Ishikawa (cell line): ENCODE measurements around the gene WDR89.

Experiments used
- CEBPB ChIP-seq: IDR thresholded peaks from 2 replicates; pipeline ENCODE4 v1.6.1; 2012
- CREB1 ChIP-seq: IDR thresholded peaks from 2 replicates; pipeline ENCODE4 v1.6.1; 2012; ENCODE audit warnings: low read depth
- EGR1 ChIP-seq: IDR thresholded peaks from 2 replicates; pipeline ENCODE4 v1.6.1; 2012
- EP300 ChIP-seq: IDR thresholded peaks from 2 replicates; pipeline ENCODE4 v1.6.1; 2012; ENCODE audit warnings: borderline replicate concordance
- FOXM1 ChIP-seq: IDR thresholded peaks from 2 replicates; pipeline ENCODE4 v1.6.1; 2012; ENCODE audit warnings: low read depth, borderline replicate concordance
- MAX ChIP-seq: IDR thresholded peaks from 2 replicates; pipeline ENCODE4 v1.6.1; 2012
- RAD21 ChIP-seq: IDR thresholded peaks from 2 replicates; pipeline ENCODE4 v1.6.1; 2012; ENCODE audit warnings: low read depth
- REST ChIP-seq: IDR thresholded peaks from 2 replicates; pipeline ENCODE4 v1.6.1; 2012; ENCODE audit warnings: low read depth, mild to moderate bottlenecking
- TAF1 ChIP-seq: IDR thresholded peaks from 2 replicates; pipeline ENCODE4 v1.6.1; 2012; ENCODE audit warnings: low read depth, mild to moderate bottlenecking
- TCF12 ChIP-seq: IDR thresholded peaks from 2 replicates; pipeline ENCODE4 v1.6.1; 2012; ENCODE audit warnings: low read depth
- TEAD4 ChIP-seq: IDR thresholded peaks from 2 replicates; pipeline ENCODE4 v1.6.1; 2012
- USF1 ChIP-seq: IDR thresholded peaks from 2 replicates; pipeline ENCODE4 v1.6.1; 2012
- YY1 ChIP-seq: IDR thresholded peaks from 2 replicates; pipeline ENCODE4 v1.6.1; 2012; ENCODE audit warnings: low read depth
- ZBTB7A ChIP-seq: IDR thresholded peaks from 2 replicates; pipeline ENCODE4 v1.6.1; 2012; ENCODE audit warnings: low read depth

Gene WDR89

GRCh38 chr14:63652406-63652805, 10.7 kb upstream of the WDR89 start:
- TF ChIP-seq CREB1 (no peak), TEAD4 (no peak), TAF1 (no peak), YY1 (no peak), FOXM1 (no peak), USF1 (no peak), EGR1 (no peak), MAX (no peak), TCF12 (no peak), RAD21 (no peak), ZBTB7A (no peak), CEBPB (no peak), REST (no peak)

- TF ChIP-seq TAF1 (no peak), REST (no peak), EP300 (no peak), FOXM1 (no peak), YY1 (no peak)
Measured at GRCh38 chr14:63650256-63650952, 8.7 kb upstream of the WDR89 start.

- no peak for TF ChIP-seq EGR1
Measured at GRCh38 chr14:63647696-63648410, 6.2 kb upstream of the WDR89 start.

- TF ChIP-seq EGR1 (no peak), RAD21 (no peak), CEBPB (no peak), USF1 (no peak), MAX (no peak), TCF12 (no peak), TEAD4 (no peak), ZBTB7A (no peak), TAF1 (no peak), REST (no peak), YY1 (no peak), CREB1 (no peak), FOXM1 (no peak), EP300 (no peak)
Measured at GRCh38 chr14:63644741-63645140, 3.1 kb upstream of the WDR89 start.
